ENCODE results near the gene RREB1. TPM values are rescaled to one million over a fixed set of nuclear protein-coding genes. Genes with fewer than 3 reads are reported as not detected.

Gene RREB1
- total and polyA plus RNA-seq, 2 of the 4 experiments (the other 2 are of a cell fraction): 8.4 to 14.5 TPM

DNA sequence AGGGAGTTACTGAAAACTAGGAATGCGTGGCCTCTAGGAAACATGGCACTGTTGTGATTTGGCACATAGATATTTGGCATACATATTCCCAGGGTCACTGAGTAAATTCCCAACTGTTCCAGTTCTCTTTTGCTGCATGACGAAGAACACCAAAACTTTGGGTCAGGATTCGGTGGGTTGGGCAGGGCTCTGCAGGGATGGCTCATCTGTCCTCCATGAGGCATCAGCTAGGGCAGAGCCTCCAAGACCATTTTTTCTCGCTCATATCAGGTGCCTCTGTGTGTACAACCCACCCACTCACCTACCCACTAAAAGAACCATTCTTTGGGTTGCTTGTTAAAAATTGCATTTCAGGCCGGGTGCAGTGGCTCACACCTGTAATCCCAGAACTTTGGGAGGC, 148.2 kb downstream of the RREB1 start:
- no peaks in the 10 kb centered on the region for H3K27me3 ChIP-seq (ENCODE audit: control insufficient read depth, insufficient read depth, low read length)
- no peak overlapping the region for H3K18ac ChIP-seq (ENCODE audit: low read depth, low read length)
- dilution Hi-C loops (cut with HindIII; ENCODE audit: low sequenced_read_pairs, unreplicated experiment): no loop called here
- no peak overlapping the region for H2AK5ac ChIP-seq (ENCODE audit: low read depth, low read length)
- in situ Hi-C loops (cut with MboI; ENCODE audit: low sequenced_read_pairs): no loop called here
- no CpG with 5 or more reads among the region's 5 CpGs for WGBS, 2 experiments (ENCODE audit: extremely low coverage in 2 of 2, insufficient read length in 1 of 2)
- H3K4ac ChIP-seq (ENCODE audit: low read depth, low read length): no peak overlapping the region
- no peak overlapping the region for H2BK120ac ChIP-seq (ENCODE audit: low read depth, low read length)
- H2BK20ac ChIP-seq (ENCODE audit: low read depth, low read length): no peak overlapping the region
- no peak overlapping the region for H2BK15ac ChIP-seq (ENCODE audit: low read depth, low read length)
- H4K5ac ChIP-seq (ENCODE audit: low read depth, low read length): no peak overlapping the region
- H3K4me2 ChIP-seq (ENCODE audit: low read depth, low read length): no peak overlapping the region
- H3K4me3 ChIP-seq (ENCODE audit: insufficient read depth, low read depth, low read length): no peak overlapping the region
- peaks cover 3% of the 10 kb centered on the region for H3K4me1 ChIP-seq (ENCODE audit: control insufficient read depth, insufficient read depth, low read length)
- no peak overlapping the region for H3K27ac ChIP-seq (ENCODE audit: insufficient read depth, low read length)
- ChIA-PET CTCF (no interaction called here), POLR2A (ENCODE audit: unreplicated experiment) (no interaction called here)
- peaks cover 2 to 4% of the 10 kb centered on the region in 2 experiments; a peak in 1 of 4 replicates for H3K79me1 ChIP-seq (ENCODE audit: low read depth in 1 of 2, low read length in 2 of 2)
- peaks cover 4% of the 10 kb centered on the region for H3K36me3 ChIP-seq (ENCODE audit: control insufficient read depth, insufficient read depth, low read length)
- peaks cover 7% of the 10 kb centered on the region for H3K9me1 ChIP-seq (ENCODE audit: insufficient read depth, low read length)
- no peak overlapping the region for H4K8ac ChIP-seq (ENCODE audit: low read depth in 2 of 2, low read length in 2 of 2)
- no peak for ATAC-seq (ENCODE audit: low read depth)
- no peak overlapping the region for H3K9ac ChIP-seq (ENCODE audit: low read depth, low read length)
- TF ChIP-seq CHD1 (IDR thresholded peaks at IDR 0.05; ENCODE audit: low read depth, low read length): no peak
- TF ChIP-seq, protein P1, sequence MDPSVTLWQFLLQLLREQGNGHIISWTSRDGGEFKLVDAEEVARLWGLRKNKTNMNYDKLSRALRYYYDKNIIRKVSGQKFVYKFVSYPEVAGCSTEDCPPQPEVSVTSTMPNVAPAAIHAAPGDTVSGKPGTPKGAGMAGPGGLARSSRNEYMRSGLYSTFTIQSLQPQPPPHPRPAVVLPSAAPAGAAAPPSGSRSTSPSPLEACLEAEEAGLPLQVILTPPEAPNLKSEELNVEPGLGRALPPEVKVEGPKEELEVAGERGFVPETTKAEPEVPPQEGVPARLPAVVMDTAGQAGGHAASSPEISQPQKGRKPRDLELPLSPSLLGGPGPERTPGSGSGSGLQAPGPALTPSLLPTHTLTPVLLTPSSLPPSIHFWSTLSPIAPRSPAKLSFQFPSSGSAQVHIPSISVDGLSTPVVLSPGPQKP (IDR thresholded peaks at IDR 0.05; ENCODE audit: borderline replicate concordance, low read depth, low read length): no peak
- TF ChIP-seq FOS (IDR thresholded peaks at IDR 0.05; ENCODE audit: low read depth, low read length): no peak
- TF ChIP-seq RFX5 (IDR thresholded peaks at IDR 0.05; ENCODE audit: low read depth, low read length): no peak
- TF ChIP-seq RAD21 (IDR thresholded peaks at IDR 0.05; ENCODE audit: low read length): no peak
- TF ChIP-seq RCOR1 (IDR thresholded peaks at IDR 0.05; ENCODE audit: insufficient replicate concordance, low read length): no peak
- TF ChIP-seq, protein P2, sequence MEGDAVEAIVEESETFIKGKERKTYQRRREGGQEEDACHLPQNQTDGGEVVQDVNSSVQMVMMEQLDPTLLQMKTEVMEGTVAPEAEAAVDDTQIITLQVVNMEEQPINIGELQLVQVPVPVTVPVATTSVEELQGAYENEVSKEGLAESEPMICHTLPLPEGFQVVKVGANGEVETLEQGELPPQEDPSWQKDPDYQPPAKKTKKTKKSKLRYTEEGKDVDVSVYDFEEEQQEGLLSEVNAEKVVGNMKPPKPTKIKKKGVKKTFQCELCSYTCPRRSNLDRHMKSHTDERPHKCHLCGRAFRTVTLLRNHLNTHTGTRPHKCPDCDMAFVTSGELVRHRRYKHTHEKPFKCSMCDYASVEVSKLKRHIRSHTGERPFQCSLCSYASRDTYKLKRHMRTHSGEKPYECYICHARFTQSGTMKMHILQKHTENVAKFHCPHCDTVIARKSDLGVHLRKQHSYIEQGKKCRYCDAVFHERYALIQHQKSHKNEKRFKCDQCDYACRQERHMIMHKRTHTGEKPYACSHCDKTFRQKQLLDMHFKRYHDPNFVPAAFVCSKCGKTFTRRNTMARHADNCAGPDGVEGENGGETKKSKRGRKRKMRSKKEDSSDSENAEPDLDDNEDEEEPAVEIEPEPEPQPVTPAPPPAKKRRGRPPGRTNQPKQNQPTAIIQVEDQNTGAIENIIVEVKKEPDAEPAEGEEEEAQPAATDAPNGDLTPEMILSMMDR (conservative IDR thresholded peaks at IDR 0.05; ENCODE audit: low read depth, low read length): no peak
- TF ChIP-seq SMC3 (IDR thresholded peaks at IDR 0.05; ENCODE audit: low read depth, low read length): no peak
- TF ChIP-seq MAFK (IDR thresholded peaks at IDR 0.05; ENCODE audit: low read depth, low read length): no peak
- no peak for TF ChIP-seq MXI1 (IDR thresholded peaks at IDR 0.05; ENCODE audit: borderline replicate concordance, low read depth, low read length)
- TF ChIP-seq BHLHE40 (IDR thresholded peaks at IDR 0.05; ENCODE audit: low read depth, low read length): no peak
- TF ChIP-seq POLR2A (IDR thresholded peaks at IDR 0.05; ENCODE audit: low read depth, low read length): no peak
- TF ChIP-seq, protein P3, sequence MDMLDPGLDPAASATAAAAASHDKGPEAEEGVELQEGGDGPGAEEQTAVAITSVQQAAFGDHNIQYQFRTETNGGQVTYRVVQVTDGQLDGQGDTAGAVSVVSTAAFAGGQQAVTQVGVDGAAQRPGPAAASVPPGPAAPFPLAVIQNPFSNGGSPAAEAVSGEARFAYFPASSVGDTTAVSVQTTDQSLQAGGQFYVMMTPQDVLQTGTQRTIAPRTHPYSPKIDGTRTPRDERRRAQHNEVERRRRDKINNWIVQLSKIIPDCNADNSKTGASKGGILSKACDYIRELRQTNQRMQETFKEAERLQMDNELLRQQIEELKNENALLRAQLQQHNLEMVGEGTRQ (IDR thresholded peaks at IDR 0.05; ENCODE audit: low read depth, low read length): no peak
- no peak overlapping the region for H3K23ac ChIP-seq (ENCODE audit: low read depth, low read length)
- H3K56ac ChIP-seq (ENCODE audit: extremely low read depth, insufficient read depth, low read length): no peak overlapping the region
- H3K9me3 ChIP-seq (ENCODE audit: control insufficient read depth, insufficient read depth, low read length): peaks cover 5% of the 10 kb centered on the region
- H2AFZ ChIP-seq (replicated peaks; ENCODE audit: low read length, poor library complexity): no peak overlapping the region
- no peak overlapping the region for H2AK9ac ChIP-seq (replicated peaks; ENCODE audit: low read depth, low read length, poor library complexity)
- DNase-seq: no peak
- H4K91ac ChIP-seq (ENCODE audit: insufficient read depth, low read depth, low read length): no peak overlapping the region
- no peak overlapping the region for H3K14ac ChIP-seq (replicated peaks; ENCODE audit: low read depth, low read length)
- H2BK5ac ChIP-seq (ENCODE audit: low read depth, low read length, poor library complexity, severe bottlenecking): no peak overlapping the region
- intact Hi-C loops (cut with micrococcal nuclease): no loop called here
- no peaks in the 10 kb centered on the region for H4K20me1 ChIP-seq (ENCODE audit: insufficient read depth, low read length)
- no TSS peak for BruUV-seq (replicated peaks)
